HCEC 1CT (cell line): ENCODE results near the gene CNOT11.
"Not testable (repeated sequence)": the region's sequence is repeated elsewhere in the genome, so short reads cannot be mapped to it uniquely, and the experiment has no call there.

Experiments
- DNase-seq: peaks from one replicate; pipeline ENCODE4 v3.0.0-alpha.2; 2017

The CNOT11 gene

DNA sequence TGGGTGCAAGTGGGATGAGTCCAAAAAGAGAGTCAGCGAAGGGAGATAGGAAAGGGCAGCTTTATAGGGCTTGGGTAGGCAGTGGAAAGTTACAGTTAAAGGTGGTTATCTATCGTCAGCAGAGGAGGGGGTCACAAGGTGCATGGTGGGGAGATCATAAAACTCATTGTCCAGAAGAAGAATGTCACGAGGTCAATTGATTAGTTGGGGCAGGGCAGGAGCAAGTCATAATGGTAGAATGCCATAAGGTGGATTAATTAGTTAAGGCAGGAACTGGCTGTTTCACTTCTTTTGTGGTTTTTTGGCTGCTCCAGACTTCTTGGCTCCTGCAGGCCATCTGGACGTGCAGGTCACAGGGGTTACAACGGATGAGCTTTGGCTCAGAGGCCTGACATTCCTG, 3.9 kb upstream of the CNOT11 start:
- not testable (repeated sequence) for DNase-seq

DNA sequence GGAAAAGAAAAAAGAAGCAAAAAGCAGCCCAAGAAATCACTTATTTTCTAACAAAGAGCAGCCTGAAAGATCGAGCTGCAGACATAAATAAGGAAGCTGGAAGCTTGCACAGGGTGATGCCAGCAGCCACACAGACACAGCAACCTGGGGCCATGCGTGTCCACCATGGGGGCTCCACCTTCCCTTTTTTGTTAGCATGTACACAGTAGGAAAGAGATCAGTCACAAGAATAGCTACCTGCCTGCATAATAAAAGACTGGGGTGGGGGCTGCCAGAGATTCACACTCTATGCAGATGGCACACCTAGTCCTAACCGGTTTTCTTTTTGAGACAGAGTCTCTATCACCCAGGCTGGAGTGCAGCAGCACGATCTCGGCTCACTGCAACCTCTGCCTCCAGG, 2.9 kb upstream of the CNOT11 start:
- DNase-seq = no peak

DNA sequence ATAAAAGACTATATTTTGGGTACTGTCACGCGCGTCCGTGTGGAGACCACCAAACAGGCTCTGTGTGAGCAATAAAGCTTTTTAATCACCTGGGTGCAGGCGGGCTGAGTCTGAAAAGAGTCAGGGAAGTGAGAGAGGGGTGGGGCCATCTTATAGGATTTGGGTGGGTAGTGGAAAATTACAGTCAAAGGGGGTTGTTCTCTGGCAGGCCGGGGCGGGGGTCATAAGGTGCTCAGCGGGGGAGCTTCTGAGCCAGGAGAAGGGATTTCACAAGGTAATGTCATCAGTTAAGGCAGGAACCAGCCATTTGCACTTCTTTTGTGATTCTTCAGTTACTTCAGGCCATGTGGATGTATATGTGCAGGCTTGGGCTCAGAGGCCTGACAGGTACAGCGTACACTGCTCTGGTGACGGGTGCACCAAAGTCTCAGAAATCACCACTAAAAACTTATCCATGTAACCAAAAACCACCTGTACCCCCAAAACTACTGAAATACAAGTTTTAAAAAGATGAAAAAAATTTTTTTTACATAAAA, 1.4 kb upstream of the CNOT11 start:
- not testable (repeated sequence) for DNase-seq

DNA sequence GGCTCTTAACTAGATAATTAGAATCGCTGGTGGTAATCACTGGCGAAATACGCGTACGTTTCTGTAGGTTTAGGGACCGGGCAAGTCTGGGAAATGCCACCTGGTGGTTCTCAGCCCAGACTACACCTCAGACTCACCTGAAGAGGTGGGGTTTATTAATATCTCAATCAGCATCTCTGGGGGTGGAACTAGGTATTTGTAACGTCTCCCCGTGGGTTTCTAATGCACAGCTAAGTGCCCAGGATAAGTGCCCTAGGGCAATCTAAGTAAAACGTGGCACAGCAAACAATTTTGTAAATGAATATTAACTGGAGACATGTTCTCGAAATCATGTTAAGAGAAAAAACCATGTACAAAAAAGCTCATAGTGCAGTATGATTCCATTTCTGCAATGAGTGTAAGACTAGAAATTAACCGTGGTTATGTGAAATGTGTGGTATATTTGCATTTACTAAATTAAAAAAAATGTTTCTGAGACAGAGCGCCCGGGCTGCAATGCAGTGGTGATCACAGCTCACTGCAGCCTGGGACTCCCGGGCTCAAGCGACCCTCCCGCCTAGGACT, 760 bp upstream of the CNOT11 start:
- no peak for DNase-seq

DNA sequence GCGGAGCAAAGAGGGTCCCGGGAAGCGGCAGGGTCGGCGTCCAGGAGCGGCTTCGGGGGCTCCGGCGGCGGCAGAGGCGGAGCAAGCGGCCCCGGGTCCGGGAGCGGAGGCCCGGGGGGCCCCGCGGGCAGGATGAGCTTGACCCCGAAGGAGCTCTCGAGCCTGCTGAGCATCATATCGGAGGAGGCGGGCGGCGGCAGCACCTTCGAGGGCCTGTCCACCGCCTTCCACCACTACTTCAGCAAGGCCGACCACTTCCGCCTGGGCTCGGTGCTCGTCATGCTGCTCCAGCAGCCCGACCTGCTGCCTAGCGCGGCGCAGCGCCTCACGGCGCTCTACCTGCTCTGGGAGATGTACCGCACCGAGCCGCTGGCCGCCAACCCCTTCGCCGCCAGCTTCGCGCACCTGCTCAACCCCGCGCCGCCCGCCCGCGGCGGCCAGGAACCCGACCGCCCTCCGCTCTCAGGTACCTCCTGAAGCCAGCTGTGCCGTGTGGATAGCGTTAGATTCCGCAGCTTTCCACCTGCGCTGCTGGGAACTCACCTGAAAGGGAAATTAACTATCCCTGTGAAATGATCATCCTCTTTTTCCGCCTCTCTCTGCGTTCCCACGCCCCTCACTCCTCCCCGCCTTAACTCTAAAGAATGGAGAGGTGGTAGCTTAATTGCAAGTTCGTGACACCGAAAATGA, 472 bp downstream of the CNOT11 start:
- DNase-seq = peak; percentile 50

DNA sequence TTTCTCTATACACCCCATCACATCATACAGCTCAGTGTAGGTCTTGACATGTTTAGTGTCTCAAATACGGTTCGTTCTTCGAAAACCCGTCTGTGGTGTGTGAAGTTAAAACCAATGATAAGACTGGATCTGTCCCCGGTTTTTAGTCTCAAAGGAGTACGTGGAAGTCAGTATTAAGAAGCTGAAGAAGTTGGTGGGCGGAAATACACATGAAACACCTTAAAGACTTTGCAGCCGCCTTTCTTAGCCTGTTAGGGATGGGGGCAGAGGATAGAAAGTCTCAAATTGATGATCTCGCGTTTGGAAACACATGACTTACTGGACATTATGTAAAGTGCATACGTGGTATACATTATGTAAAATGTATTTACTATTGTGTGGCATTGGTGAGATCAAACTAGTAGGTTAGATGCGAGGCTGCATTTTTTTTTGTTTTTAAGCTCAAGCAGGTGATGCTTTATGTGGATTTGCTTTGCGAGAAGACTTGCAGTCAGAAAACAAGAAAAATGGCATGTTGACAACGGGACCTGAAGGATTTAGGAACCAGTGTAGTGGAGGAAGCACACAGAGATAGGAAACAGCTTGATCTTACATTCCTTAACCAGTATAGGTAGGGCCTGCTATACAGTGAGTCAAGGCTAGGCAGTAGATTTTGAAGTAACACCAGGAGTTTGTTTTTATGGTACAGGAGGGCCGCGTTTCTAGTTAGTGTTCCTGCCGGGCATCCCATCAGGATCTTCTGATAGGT, 1.2 kb downstream of the CNOT11 start:
- DNase-seq = no peak

DNA sequence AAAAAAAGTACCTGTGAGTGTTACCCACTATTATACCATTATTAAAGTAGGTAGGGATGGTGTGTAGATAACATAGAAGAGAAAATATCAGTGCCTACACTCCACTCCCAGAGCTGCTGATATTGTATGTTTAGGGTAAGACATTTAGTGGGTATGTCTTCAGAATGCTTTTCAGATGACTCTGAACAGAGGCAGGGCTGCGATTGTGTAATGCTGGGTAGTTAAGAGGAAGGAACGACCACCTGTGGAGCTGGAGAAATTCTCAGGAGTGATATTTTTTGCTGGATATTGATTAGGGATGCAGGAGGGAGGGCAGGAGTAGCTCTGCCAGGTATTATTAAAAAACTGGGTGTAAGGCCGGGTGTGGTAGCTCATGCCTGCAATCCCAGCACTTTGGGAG, 2.8 kb downstream of the CNOT11 start:
- DNase-seq = peak; percentile 10

DNA sequence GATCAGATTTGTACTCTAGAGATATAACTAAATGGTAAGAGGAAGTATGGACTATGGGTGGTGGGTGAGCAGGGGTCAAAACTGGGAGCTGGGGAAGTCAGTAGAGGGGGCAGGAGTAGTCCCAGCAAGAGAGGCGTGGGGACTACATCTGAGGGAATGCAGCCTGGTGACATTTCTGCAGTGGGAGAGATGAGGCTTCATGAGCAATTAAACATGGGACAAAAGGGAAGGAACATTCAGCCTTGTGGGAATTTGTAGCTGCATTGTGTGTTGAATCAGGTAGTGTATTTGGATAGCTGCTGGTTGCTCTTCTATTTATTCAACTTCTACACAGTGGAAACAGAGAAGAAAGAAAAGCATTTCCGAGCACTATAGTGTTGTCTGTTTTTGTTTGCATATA, 3.6 kb downstream of the CNOT11 start:
- DNase-seq = no peak

DNA sequence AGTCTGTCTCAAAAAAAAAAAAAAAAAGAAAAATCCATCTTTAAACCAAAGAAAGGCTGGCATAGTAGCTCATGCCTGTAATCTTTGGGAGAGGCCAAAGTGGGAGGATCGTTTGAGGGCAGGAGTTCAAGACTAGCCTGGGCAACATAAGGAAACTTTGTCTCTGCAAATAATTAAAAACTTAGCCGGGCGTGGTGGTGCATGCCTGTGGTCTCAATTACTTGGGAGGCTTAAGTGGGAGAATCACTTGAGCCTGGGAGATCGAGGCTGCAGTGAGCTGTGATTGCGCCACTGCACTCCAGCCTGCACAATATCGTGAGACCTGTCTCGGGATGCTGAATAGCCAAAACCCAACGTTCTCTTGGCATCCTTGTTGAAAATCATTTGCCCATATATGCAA, 6.1 kb downstream of the CNOT11 start:
- DNase-seq = no peak

DNA sequence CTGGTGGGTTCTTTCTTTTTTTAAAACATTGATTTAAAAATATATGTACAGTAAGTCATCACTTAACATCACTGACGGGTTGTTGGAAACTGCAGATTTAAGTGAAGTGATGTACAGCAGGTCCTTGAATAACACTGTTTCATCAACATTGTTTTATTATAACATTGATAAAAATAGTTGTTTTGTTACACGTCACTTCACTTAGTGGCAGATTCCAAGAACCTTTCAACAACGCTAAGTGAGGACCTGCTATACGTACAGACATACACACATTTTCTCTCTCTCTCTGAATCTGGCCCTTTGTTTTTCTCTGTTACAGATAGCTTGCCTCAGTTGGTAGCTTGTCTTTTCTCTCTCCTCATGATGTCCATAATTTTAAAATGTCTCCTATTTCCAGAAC, 9.5 kb downstream of the CNOT11 start:
- no peak for DNase-seq

DNA sequence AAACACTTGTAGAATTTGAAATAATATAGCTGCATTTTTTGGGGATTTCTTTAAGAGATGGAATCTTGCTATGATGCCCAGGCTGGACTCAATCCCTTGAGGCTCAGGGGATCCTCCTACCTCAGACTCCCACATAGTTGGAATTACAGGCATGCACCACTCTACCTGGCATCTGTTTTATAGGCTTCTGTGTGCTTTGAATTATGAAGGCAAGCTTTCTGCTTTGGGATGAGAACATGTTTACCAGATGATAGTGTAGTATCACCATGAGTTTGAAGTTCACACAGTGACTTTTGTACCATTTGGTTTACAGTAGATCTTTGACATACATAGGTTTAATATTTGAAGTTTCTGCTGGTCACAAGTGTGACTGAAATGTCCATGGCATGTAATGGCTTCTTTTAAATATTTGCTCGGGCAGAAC, 10.7 kb downstream of the CNOT11 start:
- no peak for DNase-seq

DNA sequence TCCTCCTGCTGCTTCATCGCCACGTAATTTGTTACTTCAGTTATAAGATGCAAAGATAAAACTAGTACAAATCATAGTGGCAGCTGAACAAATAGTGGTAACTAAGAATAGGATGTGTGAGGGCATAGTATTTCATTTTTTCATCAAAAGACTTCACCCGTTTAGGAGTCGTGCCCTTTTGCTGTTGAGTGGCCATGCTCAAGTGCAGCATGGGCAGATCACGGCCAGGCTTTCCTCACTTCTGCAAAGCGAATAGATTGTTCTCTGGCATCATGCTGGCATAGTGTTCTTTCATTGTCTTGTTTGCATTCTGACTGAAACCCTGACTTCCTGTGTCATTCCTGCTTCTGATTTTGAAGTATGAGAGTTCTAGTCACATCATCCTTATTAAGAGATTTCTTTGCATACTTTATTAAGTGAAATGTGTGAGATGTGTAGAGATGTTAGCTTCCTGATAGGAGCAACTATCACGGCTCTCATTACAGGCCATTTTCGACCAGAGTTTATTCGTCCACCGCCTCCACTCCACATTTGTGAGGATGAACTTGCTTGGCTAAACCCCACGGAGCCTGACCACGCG, 11.8 kb downstream of the CNOT11 start:
- DNase-seq = no peak

DNA sequence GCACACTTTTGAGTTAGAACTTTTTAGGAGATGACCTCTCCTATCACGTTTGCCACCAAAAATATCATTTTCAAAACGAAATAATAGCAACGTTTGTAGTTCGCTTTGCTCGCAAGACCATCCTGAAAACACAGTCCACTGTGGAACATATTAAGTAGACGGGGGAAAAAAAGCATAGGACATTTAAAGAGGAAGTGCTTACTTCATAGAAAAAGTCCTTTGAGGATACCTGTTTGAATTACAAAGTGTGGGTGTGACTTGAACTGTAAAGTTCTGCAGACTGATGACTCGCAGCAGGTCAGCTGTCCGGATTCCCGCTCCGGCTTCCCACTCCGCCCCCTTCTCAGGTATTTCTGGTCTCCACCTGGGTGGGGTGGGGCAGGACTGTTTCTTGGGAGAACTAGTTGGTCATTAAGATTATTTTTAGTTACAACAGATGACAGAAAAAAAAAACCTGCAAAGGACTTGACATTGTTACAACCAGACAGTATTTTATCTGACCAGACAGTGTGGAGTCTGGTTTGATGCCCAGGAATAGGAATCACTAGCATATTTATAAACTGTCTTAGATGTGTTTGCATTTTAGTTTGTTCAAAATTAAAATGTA, 13.3 kb downstream of the CNOT11 start:
- no peak for DNase-seq

DNA sequence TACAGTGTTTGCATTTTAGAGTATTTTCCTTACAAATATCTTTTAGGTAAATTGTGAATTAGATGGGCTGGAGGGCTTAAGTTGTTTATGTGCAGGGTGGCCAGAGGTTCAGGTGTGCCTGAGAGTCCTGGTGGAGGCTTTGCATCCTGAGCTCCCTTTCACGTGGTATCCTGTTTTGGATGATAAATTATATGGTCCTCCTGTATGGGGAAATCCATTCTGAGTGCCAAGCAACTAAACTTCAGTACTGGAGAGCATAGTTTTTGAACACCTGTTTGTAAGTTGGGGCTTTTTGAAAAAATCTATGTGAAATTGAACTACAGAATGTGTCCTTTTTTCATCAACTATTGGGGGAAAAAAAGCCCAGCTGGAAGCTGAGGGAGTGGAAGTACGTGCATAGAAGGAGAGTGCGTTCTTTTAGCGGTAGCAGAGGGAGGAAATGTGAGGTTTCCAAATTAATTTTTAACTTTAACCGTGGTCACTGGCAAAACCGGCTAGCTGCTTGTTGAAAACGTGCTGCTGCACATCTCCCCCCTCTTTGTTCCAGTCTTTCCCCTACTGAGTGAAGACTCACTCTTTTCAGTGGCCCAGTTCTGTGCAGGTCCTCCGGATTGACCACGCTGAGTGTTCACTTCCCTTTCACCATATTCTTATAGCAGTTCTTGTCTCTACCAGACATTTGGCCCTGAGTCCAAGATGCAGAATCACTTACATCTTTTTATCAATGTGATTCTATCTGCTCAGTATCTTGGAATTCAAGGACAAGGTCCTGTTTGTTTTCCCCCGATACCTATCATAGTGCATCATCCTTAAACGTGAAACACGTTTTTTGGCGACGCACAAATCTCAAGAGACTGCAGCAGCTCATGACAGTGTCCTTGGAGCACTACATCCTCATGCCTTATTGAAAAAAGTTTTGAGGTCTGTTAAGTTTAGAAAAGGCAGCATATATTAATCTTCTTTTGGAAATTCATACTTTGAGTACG, 15.3 kb downstream of the CNOT11 start:
- no peak for DNase-seq

DNA sequence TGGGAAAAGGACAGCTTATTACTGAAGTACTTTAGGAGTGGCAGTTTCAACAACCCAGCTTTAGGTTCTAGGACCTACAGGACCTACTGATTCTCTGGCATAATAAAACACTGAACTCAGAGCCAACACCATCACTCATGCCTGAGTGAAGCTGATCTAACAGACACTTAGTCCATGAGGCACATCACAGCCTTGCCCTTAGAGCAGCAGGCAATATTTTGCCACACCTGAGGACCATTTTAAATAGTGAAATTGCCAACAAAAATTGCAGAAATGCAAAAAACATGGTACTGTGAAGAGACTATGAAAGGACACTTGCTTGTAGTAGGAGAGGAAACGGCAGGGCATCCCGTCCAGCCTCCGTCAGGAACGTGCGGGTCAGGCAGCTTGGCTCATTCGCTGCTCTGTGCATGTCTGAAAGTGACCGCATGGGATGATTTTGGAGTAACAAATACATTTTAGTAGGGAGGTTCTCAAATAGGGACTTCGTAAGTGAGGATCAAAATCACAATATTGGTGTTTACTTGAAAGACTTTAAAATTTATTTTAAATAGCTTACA, 18.1 kb downstream of the CNOT11 start:
- no peak for DNase-seq

DNA sequence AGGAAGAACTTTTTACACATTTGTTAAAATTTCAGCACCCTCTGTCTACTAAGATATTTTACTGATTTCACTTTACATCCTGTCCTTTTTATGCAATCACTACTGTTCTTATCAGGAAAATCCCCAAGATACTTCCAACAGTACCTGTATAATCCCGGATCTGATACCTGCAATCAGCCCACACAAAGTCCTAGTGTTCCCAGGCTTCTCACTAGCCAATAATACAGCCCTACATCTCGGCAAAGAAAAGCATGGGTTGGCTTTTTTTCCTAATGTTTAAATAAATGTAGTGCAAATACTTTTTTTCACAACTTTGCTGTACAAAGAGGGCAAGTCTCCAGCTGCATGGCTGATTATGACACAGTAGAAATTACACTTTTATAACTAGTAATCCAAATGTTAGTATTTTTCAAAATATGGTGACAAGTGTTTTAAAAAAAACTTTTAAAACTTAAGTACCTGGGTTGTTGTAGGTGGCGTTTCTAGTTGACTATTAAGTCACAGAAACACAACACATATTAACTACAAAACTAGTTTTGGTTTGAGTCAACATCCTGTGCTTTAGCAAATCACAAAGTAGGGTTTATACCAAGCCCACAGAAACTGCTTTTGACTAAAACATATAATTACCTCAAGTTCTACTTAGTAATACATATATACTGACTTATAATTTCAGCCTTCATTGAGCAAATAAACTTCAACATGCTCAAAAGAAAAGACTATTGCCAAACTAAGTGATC, 19.5 kb downstream of the CNOT11 start:
- DNase-seq = no peak

DNA sequence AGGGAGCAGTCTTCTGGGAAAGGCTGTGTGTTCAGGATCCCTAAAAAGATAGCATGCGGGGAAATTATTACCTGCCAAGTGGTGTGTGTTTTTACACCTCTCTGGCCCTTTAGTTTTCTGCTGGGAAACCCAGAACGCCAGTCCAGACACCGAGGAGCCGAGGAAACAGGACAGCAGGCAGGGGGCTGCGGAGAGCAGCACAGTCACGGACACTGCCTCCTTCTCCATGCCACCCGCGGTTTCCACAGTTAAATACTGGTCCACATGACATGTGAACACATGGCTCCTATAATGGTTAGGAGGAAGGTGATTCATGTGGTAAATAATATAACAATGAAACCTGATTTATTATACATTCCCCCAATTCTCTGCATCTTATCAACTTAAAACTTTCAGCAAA, 20.4 kb downstream of the CNOT11 start:
- DNase-seq = no peak

DNA sequence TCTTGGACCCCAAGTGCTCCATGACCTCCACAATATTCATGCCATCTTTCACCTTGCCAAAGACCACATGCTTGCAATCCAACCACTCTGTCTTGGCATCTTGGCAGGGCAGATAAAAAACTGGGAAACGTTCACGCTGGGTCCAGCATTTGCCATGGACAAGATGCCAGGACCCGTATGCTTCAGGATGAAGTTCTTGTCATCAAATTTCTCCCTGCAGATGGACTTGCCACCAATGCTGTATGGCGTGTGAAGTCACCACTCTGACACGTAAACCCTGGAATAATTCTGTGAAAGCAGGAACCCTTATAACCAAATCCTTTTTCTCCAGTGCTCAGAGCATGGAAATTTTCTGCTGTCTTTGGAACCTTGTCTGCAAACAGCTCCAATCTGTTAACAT, 21.5 kb downstream of the CNOT11 start:
- DNase-seq = no peak

DNA sequence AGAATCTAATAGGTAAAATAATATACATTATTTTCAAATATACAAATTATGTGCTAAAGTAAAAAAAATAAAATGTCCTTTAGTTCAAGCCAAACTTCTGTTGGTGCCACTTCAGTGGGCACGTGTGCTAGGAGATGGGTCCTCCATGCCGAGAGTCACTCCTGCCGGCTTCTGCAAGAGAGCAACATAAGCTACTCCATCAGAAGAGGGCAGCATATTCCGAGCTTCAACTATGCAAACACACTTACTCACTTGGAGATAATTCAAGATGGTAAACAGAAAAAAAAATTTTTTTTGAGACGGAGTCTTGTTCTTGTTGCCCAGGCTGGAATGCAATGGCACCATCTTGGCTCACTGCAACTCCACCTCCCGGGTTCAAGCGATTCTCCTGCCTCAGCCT, 24.4 kb downstream of the CNOT11 start:
- DNase-seq = peak; percentile 22

DNA sequence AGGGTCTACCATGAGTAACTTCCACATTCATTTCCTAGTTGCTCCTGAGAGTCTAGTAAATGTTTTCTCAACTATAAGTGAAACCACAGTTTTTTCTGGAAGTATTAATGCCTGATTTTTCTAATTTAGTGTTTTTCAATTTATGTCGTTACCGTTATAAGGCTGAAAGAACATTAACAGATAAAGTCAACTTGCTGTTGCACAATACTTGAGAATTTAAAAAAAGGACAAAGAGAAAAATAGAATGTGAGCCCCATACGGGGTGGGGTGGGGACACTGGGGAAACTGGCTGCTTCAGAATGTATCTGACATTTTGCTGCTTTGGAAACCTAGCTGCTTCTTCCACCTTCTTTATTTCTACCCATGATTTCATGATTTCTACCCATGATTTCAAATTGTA, 26.2 kb downstream of the CNOT11 start:
- no peak for DNase-seq

DNA sequence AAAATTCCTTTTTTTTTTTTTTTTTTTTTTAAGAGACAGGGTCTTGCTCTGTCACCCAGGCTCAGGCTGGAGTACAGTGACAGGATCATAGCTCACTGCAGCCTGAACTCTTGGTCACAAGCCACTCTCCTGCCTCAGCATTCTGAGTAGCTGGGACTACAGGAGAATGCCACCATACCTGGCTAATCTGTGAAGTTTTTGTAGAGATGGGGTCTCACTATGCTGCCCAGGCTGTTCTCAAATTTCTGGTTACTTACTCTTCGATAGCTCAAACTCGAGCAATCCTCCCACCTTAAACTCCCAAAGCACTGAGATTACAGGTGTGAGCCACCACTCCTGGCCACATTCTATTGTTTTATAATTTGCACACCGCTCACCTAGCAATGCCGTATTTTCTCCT, 28.8 kb downstream of the CNOT11 start:
- no peak for DNase-seq
